Islet precursor cell (in vitro differentiated cells): ENCODE data around the gene RNASE11.
"Not testable (repeated sequence)": the region's sequence is repeated elsewhere in the genome, so short reads cannot be mapped to it uniquely, and the experiment has no call there.

Source experiments
- DNase-seq: peaks from one replicate; pipeline ENCODE4 v3.0.0-alpha.2; 2018

RNASE11 gene

DNA sequence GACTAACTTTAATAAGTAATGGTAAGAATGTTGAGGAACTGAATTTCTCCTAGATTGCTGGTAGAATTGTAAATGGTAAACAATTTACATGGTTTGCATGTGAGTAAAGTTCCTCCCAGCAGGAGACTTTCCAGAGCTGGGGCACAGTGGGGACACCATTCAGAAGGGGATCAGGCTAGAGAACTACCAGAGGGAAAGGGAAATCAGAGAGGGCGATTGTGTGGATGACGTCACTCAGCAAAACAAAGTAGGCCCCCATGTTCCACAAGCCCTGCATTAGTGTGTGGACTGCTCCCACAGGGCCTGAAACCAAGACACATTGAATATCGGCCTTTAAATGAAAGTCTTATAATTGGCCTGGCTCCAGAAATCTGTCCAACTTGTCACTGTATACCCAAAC lies 9.5 kb downstream of the RNASE11 start:
- no peak for DNase-seq

DNA sequence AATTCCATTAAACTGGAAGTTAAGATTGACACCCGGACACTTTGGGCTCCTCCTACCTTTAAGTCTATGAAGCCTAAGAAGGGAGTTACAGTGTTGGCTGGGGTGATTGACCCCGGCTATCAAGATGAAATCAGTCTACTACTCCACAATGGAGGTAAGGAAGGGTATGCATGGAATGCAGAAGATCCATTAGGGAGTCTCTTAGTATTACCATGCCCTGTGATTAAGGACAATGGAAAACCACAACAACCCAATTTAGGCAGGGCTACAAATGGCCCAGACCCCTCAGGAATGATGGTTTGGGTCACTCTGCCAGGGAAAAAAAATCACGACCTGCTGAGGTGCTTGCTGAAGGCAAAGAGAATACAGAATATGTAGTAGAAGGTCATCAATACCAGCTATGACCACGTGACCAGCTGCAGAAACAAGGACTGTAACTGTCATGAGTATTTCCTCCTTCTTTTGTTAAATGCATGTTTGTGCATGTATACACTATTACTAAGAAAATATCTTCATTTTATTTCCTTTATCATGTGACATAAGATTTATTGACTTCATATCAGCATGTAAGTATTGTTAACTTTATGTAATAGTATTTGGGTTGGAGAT lies 15.3 kb downstream of the RNASE11 start:
- peak; percentile 87 for DNase-seq

DNA sequence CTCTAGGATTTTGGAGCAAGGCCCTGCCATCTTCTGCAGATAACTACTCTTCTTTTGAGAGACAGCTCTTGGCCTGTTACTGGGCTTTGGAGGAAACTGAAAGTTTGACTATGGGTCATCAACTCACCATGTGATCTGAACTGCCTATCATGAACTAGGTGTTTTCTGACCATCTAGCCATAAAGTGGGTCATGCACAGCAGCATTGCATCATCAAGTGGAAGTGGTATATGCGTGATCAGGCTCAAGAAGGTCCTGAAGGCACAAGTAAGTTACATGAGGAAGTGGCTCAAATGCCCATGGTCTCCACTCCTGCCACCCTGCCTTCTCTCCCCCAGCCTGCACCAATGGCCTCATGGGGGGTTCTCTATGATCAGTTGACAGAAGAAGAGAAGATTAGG lies 17.1 kb downstream of the RNASE11 start:
- not testable (repeated sequence) for DNase-seq

DNA sequence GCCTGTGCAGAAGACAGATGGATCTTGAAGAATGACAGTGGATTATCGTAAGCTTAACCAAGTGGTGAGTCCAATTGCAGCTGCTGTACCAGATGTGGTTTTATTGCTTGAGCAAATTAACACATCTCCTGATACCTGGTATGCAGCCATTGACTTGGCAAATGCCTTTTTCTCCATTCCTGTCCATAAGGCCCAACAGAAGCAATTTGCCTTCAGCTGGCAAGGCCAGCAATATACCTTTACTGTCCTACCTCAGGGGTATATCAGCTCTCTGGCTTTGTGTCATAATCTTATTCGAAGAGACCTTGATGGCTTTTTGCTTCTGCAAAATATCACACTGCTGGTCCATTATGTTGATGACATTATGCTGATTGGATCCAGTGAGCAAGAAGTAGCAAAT lies 17.9 kb downstream of the RNASE11 start:
- DNase-seq: not testable (repeated sequence)

DNA sequence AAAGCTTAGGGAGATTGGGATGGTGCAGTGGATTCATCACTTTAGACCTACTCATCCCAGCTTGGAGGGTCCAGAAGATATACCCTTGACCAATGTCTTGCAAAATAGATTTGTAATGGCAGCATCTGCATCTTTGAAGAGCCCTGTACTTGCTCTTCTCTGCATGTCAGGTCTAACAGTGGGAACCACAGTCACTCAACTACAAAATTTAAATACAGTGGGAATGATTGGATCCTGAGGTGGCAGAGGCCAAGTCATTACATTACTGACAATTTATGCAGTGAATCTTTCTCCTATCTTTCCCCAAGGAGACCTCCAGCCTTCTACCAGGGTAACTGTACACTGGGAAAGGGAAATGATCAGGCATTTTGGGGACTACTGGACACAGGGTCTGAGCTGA lies 18.7 kb downstream of the RNASE11 start:
- DNase-seq: no peak

DNA sequence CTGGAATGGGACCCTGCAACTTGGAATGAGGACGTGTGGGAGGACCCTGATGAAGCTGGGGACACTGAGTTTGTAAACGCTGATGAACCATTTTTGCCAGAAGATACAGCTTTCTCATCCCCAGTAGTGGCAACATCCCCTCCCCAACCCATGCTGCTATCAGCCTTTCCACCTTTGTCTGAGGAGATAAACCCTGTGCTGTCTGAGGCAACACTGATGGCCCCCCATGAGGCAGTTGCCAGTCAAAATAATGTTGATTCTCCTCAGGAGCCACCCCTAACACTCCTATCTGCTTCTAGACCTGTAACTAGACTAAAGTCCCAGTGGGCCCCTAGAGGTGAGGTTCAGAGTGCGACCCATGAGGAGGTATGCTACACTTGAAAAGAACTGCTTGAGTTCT lies 19.4 kb downstream of the RNASE11 start:
- DNase-seq: no peak

DNA sequence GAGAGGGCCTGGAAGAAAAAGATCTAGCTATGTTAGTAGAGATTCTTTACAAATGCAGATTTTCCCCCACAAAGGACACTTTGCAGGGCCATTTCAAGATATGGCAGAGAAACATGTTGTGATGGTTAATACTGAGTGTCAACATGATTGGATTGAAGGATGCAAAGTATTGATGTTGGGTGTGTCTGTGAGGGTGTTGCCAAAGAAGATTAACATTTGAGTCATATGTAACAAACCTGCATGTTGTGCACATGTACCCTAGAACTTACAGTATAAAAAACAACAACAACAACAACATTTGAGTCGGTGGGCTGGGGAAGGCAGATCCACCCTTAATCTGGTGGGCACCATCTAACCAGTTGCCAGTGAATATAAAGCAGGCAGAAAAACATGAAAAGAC lies 20.6 kb downstream of the RNASE11 start:
- not testable (repeated sequence) for DNase-seq

DNA sequence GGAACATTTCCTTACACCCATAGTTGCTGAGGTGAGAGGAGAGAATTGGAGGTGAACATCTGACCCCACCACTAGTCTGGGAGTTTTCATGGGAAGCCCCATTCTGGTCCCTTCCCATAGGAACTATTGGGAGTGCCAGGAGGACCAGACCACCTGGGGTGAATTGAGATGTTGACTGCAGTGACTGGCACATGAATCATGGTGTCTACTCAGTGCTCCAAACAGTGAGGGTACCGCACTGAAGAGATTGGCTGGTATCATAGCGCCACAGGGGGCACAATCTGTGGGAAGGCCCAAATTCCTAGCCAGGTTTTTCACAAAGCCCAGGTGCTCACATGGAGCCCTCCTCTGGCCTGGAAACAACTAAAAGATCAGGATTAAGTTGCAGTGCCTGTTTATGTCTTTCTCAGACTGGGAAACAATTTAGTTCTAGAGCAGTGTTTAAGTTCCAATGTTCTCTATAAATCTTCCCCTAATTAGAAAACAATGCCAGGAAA lies 23.3 kb downstream of the RNASE11 start:
- DNase-seq: no peak

DNA sequence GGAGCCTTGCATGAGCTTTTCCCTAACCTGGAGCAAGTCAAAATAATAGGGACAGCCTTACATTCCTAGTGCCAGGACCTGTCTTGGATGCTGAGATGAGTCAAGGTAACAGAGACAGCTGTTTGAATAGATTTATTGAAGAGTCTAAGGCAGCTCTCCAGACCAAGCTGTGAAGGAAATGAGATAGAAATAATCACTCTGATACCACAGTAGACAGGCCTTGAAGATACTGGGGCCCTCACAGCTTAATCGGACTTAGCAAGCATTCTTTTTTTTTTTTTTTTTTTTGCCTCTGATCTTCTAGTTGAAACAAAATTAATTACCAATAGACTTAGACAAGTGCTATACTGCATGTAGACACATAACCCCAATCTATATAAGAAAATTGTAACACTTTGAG lies 23.8 kb downstream of the RNASE11 start:
- no peak for DNase-seq

DNA sequence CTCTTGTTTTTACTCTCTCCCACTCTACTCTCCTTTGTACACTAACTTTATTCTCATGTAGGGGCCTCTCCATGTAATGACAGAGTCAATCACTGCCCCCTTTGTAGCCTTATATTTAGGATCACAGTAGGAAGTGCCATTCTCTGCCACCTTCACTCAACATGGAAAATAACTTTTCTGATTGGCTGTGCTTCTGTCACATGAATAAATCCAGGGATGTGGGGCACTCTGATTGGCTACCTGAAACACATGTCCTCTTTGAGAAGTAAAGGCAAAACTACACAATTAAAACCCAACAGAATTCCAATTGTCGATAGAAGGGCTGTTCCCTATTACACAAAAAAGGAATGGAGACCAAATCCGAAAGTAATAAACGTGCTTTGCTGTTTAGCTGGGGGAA lies 26.8 kb downstream of the RNASE11 start, which contains the start of gene RNASE9:
Gene RNASE9, minus strand, starts transcription at position 87 of the 400 bp plus-strand sequence.
- DNase-seq: no peak

DNA sequence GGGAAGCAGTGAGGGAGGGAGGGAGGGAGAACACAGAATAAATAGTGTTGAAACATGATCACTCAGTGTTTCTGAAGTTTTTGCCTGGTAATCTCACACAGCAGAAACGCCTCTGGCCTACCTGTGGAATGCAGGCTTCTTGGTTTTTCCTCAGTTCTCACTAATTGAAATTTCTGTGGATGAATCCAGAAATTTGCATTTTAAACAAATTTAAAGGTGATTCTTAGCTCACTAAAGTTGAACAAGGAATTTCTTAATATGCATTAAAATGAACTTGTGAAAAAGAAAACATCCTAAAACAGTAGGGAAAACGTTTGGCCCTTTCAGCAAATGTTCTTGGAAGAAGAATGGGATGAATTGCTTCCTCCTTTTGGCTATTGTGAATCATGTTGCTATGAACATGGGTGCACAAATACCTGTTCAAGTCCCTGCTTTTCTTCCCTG lies 28.3 kb downstream of the RNASE11 start:
- DNase-seq: no peak

DNA sequence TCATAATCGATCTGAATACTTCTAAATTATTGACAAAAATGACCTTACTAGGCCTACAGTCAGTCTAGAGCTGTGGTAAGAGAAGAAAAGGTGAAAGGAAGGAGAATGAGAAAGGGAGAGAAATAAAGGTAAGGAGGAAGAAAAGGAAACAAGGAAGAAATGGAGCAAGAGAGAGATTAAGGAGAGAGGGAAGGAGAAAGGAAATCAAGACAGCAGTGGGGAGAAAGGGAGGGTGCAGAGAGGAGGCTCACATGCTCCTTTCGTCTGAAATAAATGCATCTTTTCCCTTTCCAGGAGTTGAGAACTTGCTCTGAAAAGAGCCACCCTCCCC lies 30.6 kb downstream of the RNASE11 start:
- DNase-seq: no peak

DNA sequence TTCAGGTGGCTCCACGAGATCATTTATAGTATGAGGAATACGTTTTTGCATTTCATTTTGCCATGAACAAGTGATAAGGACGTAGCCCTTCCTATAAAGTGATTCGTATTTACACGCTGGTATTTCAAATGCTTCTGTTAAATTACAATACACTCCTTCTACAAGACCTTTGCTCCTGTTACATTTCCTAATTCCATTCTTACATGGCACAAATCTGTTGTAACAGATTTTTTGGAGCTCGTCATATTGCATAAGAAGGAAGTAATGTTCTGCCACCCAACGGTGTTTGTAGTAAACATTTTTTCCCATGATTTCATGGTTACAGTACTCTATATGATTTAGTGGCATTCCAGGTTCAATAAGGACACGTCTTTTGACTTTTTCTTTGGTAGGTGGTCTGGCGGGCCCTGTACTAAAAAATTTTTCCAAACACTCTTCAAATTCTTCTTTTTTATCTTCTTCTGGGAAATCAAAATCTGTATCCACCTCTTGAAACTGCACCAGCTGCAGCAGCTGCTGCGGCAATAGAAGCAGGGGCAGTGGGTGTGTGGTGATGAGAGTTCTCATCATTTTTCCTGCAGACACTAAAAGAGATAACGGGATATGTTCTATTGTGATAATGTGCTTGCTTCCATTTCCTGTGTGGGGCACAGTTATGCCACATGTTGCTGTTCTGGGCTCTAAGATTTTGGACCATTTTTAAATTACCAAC lies 31.1 kb downstream of the RNASE11 start:
- no peak for DNase-seq

DNA sequence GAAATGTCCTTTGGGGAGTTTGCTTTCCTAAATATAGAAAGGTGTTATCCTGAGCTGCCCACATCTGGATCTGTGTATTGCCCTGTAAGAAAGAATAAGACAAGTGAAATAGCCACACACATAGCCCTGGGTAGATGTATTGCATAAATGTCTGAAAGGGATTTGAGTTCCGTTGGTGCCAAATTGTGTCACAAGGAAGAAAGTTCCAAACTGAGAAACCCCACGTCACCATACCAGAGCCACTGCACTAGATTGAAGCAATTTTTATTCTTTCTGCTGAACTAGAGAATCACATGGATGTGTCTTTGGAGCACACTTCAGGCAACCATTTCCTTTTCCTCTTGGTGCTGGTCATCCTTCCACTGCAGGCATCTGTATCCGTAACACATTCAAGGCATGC lies 32.0 kb downstream of the RNASE11 start:
- DNase-seq: no peak

DNA sequence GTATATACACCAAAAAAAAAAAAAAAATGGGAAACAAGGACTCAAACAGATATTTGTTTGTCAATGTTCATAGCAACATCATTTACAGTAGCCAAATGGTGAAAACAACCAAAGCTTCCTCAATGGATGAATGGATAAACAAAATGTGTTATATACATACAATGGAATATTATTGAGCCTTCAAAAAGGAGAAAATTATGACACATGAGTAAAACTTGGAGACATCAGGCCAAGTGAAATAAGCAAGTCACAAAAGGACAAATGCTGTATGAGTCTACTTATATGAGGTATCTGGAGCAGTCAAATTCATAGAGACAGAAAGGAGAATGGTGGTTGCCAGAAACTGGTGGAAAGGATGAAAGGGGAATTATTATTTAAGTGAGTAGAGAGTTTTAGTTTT lies 34.8 kb downstream of the RNASE11 start:
- no peak for DNase-seq

DNA sequence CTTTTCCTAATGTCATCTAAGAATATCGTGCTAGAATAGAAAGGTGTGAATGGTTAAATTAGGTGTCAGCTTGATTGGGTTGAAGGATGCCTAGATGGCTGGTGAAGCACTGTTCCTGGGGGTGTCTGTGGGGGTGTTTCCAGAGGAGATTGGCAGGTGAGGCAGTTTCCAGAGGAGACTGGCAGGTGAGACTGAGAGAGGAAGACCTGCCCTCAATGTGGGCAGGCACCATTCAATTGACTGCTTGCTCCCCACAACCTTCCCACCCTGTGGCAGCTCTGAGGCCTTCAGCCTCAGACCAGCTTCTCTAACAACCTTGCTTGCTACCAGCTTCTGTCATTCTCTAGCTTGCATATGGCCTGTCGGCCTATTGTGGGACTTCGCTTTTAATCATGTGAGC lies 36.2 kb downstream of the RNASE11 start:
- DNase-seq: no peak

DNA sequence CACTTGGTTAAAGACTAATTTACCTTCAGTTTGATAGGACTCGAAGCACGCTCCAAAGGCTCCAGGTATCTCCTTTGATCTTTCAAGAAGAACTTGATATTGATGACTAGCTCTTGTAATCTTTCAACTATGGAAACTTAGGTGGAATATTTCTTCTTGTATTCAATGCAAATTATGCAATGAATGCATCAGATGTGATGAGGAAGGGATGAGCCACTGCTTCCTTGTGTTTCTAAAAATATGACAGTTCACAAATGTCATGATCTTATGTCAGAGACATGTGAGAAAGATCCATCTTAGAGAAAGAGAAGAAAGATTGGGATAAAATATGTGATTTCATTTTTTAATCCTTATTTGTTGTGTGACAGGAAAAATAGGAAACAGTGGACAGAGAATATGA lies 36.9 kb downstream of the RNASE11 start:
- no peak for DNase-seq

DNA sequence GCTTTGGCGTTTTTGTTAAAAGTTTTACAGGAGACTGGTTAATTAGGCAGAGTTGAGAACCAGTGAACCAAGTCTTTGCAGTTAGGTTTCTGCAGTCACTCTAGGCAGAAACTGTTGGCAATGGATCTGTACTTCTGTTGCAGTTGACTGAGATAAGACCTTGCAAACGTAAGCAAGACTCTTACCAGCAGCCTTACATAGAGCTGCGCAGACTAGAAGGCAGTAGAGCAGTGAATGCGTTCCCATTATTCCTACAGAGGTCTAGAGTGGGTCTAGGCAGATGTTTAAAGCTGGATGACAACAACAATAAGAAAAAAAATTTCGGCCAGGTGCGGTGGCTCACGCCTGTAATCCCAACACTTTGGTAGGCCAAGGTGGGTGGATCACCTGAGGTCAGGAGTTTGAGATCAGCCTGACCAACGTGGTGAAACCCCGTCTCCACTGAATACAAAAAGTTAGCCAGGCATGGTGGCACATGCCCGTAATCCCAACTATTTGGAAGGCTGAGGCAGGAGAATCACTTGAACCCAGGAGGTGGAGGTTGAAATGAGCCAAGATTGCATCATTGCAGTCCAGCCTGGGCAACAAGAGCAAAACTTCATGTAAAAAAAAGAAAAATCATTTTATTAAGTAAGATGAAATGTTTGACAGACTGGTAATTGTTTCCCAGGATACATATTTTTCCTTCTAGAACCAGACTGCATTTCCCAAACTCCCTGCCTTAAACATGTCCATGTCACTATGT lies 39.2 kb downstream of the RNASE11 start:
- no peak for DNase-seq

DNA sequence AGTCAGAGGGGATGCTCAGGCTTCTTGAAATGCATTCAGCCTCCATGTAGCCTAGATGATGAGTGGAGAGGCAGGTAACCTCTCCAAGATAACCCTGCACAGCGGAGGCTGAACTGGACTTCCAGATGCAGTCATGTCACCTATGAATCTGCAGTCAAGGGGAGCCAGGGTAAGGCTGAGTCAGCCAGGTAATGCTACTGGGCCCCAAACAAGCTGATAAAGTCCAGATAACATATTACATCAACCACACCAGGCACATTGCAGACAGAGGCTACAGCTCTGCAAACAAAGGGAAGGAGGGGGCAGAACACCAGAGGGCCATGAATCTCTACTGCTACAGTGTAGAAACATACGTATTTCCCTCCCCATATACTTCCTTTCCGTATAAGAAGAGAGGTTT lies 40.9 kb downstream of the RNASE11 start:
- peak; percentile 55 for DNase-seq

DNA sequence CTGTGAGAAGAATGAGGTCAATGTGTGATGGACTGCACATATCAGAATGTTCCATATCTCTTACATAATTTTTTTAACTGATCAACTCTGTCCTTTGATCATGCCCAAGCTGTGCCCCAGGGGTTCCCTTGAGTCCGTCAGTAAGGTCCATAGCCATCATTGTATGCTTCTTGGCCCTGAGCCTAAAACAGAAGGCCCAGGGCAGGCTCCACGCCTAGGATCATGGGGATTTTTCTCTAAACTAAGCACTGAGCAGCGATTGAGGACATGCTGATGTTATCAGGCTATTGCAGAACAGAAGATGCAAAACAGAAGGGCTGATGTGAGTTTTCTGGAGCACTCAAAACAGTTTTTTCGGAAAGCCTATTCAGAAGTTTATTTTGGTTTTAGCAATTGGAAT lies 47.9 kb downstream of the RNASE11 start:
- no peak for DNase-seq
